ENCODE data around the gene CAND2.
"Not testable (repeated sequence)": the region's sequence is repeated elsewhere in the genome, so short reads cannot be mapped to it uniquely, and the experiment has no call there.

CAND2 gene

GRCh38 chr3:12775226-12775625 is 21.3 kb upstream of the CAND2 start:
- no peaks in the 10 kb centered on the region; the same call in 1 of the 2 replicates for H3K36me3 ChIP-seq (ENCODE audit: insufficient read depth, low read length)
- no peaks in the 10 kb centered on the region for H4K20me1 ChIP-seq (ENCODE audit: insufficient read depth, low read length)
- H3K27me3 ChIP-seq (ENCODE audit: insufficient read depth, low read length), result peaks cover 10% of the 10 kb centered on the region; the same call in 1 of the 2 replicates
- H3K79me2 ChIP-seq (ENCODE audit: insufficient read depth, low read length), result no peaks in the 10 kb centered on the region
- no peaks in the 10 kb centered on the region for H3F3A ChIP-seq (ENCODE audit: insufficient read depth, low read length)
- H3K9ac ChIP-seq (ENCODE audit: low read length), result no peak overlapping the region
- TF ChIP-seq CTCF (IDR thresholded peaks at IDR 0.05; ENCODE audit: low read length) (no peak), EZH2 (IDR thresholded peaks at IDR 0.05; ENCODE audit: borderline replicate concordance, low read length) (no peak)
- H3K9me3 ChIP-seq (ENCODE audit: low read length), result peaks cover 8% of the 10 kb centered on the region; the same call in 1 of the 2 replicates
- no peaks in the 10 kb centered on the region for H3K4me1 ChIP-seq (ENCODE audit: insufficient read depth, low read length, severe bottlenecking)
- no peak overlapping the region for H3K27ac ChIP-seq (ENCODE audit: low read depth, low read length, poor library complexity, severe bottlenecking)
- H2AFZ ChIP-seq (ENCODE audit: low read length), result no peak overlapping the region
- H3K4me3 ChIP-seq (ENCODE audit: low read depth, low read length, poor library complexity, severe bottlenecking), result no peak overlapping the region
- no peak overlapping the region for H3K4me2 ChIP-seq (ENCODE audit: low read length)
- no peaks in the 10 kb centered on the region for H3K9me2 ChIP-seq (ENCODE audit: low read depth, low read length)

- not testable (repeated sequence) for H3K4me3 ChIP-seq (ENCODE audit: low read depth, low read length, poor library complexity, severe bottlenecking); H3K27ac ChIP-seq (ENCODE audit: low read depth, low read length, poor library complexity, severe bottlenecking); H3K9ac ChIP-seq (ENCODE audit: low read length); H3K9me2 ChIP-seq (ENCODE audit: low read depth, low read length); H3K9me3 ChIP-seq (ENCODE audit: low read length); H3K36me3 ChIP-seq (ENCODE audit: insufficient read depth, low read length); H3K4me1 ChIP-seq (ENCODE audit: insufficient read depth, low read length, severe bottlenecking); H3K4me2 ChIP-seq (ENCODE audit: low read length); H3F3A ChIP-seq (ENCODE audit: insufficient read depth, low read length); H4K20me1 ChIP-seq (ENCODE audit: insufficient read depth, low read length); H2AFZ ChIP-seq (ENCODE audit: low read length); H3K79me2 ChIP-seq (ENCODE audit: insufficient read depth, low read length)
- peaks cover 10% of the 10 kb centered on the region; the same call in 1 of the 2 replicates for H3K27me3 ChIP-seq (ENCODE audit: insufficient read depth, low read length)
Measured at GRCh38 chr3:12775970-12776369, 20.5 kb upstream of the CAND2 start.

- Histone ChIP-seq H4K20me1 (ENCODE audit: insufficient read depth, low read length) (no peaks in the 10 kb centered on the region), H2AFZ (ENCODE audit: low read length) (no peak overlapping the region), H3K9ac (ENCODE audit: low read length) (no peak overlapping the region), H3K4me2 (ENCODE audit: low read length) (no peak overlapping the region), H3F3A (ENCODE audit: insufficient read depth, low read length) (no peaks in the 10 kb centered on the region), H3K9me2 (ENCODE audit: low read depth, low read length) (no peaks in the 10 kb centered on the region), H3K4me1 (ENCODE audit: insufficient read depth, low read length, severe bottlenecking) (no peaks in the 10 kb centered on the region), H3K9me3 (ENCODE audit: low read length) (peaks cover 8% of the 10 kb centered on the region; the same call in 1 of the 2 replicates), H3K27ac (ENCODE audit: low read depth, low read length, poor library complexity, severe bottlenecking) (no peak overlapping the region), H3K4me3 (ENCODE audit: low read depth, low read length, poor library complexity, severe bottlenecking) (no peak overlapping the region), H3K36me3 (ENCODE audit: insufficient read depth, low read length) (no peaks in the 10 kb centered on the region; the same call in 1 of the 2 replicates), H3K79me2 (ENCODE audit: insufficient read depth, low read length) (no peaks in the 10 kb centered on the region), H3K27me3 (ENCODE audit: insufficient read depth, low read length) (peaks cover 10% of the 10 kb centered on the region; the same call in 1 of the 2 replicates)
- TF ChIP-seq CTCF (IDR thresholded peaks at IDR 0.05; ENCODE audit: low read length) (no peak), EZH2 (IDR thresholded peaks at IDR 0.05; ENCODE audit: borderline replicate concordance, low read length) (no peak)
Measured at GRCh38 chr3:12777171-12777570, 19.3 kb upstream of the CAND2 start.

- H3K9me2 ChIP-seq (ENCODE audit: low read depth, low read length), result no peaks in the 10 kb centered on the region
- no peak overlapping the region for H3K9ac ChIP-seq (ENCODE audit: low read length)
- H3K4me3 ChIP-seq (ENCODE audit: low read depth, low read length, poor library complexity, severe bottlenecking), result no peak overlapping the region
- peaks cover 10% of the 10 kb centered on the region; the same call in 1 of the 2 replicates for H3K27me3 ChIP-seq (ENCODE audit: insufficient read depth, low read length)
- no peak overlapping the region for H3K27ac ChIP-seq (ENCODE audit: low read depth, low read length, poor library complexity, severe bottlenecking)
- H3K9me3 ChIP-seq (ENCODE audit: low read length), result 0 out of 2 replicates have a peak, but pooled peaks cover 2% of the 10 kb centered on the region
- H3K4me2 ChIP-seq (ENCODE audit: low read length), result no peak overlapping the region
- no peaks in the 10 kb centered on the region for H4K20me1 ChIP-seq (ENCODE audit: insufficient read depth, low read length)
- no peak for TF ChIP-seq CTCF (IDR thresholded peaks at IDR 0.05; ENCODE audit: low read length)
- no peaks in the 10 kb centered on the region for H3K36me3 ChIP-seq (ENCODE audit: insufficient read depth, low read length)
- no peaks in the 10 kb centered on the region for H3F3A ChIP-seq (ENCODE audit: insufficient read depth, low read length)
- H3K79me2 ChIP-seq (ENCODE audit: insufficient read depth, low read length), result no peaks in the 10 kb centered on the region
- no peaks in the 10 kb centered on the region for H3K4me1 ChIP-seq (ENCODE audit: insufficient read depth, low read length, severe bottlenecking)
- H2AFZ ChIP-seq (ENCODE audit: low read length), result no peak overlapping the region
Measured at GRCh38 chr3:12780751-12781150, 15.7 kb upstream of the CAND2 start.

Measured in OCI-LY1 (cell line).